ENCODE results near the gene TCF4. TPM values are rescaled to one million over a fixed set of nuclear protein-coding genes. Genes with fewer than 3 reads are reported as not detected.
A peak's percentile ranks its signal among the peaks of the same experiment; 100 is the strongest.

Gene TCF4
- total RNA-seq, 4 donors from 2014 or later, result 58.0 to 84.3 (median 68.1) TPM

DNA sequence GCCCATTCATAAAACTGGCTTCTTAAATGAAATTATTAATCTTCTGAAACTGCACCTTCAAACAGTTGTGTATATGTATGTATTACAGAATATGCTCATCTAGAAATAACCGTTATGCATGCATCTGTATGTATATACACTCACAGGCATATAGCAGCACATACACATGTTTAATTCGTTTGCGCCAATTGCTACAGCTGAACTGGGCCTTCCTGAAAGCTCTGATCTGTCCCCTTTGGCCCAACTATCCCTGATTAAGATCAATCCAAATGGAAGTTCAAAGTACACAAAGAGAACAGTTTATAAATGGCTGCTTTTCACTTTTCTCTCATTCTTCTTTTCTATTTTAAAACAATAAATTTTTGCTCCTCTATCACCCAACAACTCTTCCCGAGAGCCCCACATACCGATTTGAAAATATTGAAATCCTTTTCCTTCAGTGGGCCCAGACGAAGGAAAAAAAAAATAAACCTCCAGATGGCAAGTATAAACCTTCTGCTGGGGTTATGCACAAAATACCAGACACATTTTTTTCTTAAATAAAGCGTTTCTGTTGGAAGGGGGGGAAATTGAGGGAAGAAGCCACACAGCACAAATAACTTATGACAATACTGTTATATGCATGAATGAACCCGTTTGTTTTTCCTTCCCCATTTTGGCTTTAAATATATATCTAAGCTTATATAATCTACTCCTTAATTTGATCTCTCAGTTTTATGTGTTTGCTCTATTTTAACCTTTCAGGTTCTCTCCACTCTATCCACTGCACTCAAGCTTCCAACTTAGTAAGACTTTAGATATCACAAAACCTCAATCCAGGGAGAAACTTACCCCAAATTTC lies 267.3 kb downstream of the TCF4 start:
- DNase-seq (ENCODE audit: extremely low spot score), result no peak
- Histone ChIP-seq H3K27me3 (no peaks in the 10 kb centered on the region), H3K36me3 (no peaks in the 10 kb centered on the region), H3K27ac (replicated peaks in 1 of 4) (peak overlapping the region; percentile 88 to 94 (median 91)), H3K4me3 (peak overlapping the region; percentile 60 to 77 (median 65)), H3K9me3 (no peaks in the 10 kb centered on the region), H3K4me1 (peaks cover 27 to 56% (median 43%) of the 10 kb centered on the region in 4 donors)
- TF ChIP-seq EP300 (IDR thresholded peaks at IDR 0.05) (no peak), POLR2AphosphoS5 (IDR thresholded peaks at IDR 0.05) (no peak), POLR2A (IDR thresholded peaks at IDR 0.05; ENCODE audit: low read depth) (no peak)
- intact Hi-C loops (cut with DNase I), result loop anchor here (5.0 to 10.0 kb wide), 3 partner anchors 83 to 264 kb away; partner anchors contain the start of gene TCF4
- 18% methylated on average over 8 of the region's 8 CpGs for WGBS

DNA sequence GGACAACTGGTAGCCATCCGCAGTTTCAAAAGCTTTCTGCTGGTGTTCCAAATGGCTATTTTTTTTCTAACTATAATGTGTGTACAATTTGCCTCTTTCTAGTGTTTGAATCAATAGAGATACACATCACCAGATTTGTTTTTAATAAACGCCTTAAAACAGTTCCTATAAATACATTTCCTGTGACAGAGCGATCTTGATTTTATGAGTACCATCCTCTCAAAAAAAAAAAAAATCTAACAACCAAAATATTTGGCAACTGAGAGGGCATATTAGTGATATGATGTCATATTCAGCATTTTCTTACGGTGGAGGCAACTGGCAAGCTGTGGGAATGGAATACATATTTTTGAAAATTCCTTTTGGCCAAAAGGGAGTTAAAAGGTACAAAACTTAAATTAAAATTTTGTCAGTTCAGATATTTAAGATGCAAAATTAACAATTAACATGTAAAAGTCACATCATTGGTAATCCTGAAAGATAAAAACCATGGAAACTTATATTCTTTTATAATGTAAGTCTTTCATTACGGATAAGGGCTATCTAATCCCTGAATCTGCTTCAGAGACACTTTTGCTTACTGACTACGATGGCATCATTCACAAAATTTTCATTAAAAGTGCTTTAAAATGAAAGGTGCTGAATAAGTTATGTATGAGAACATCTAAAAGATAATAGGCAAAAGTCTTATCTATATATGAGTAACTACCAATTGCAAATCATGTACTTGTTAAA lies 268.4 kb downstream of the TCF4 start:
- no peak for DNase-seq (ENCODE audit: extremely low spot score)
- H3K27ac ChIP-seq (replicated peaks in 1 of 4), result peak overlapping the region; percentile 88 to 94 (median 91)
- WGBS, result 36% methylated on average over 6 of the region's 6 CpGs
- no peaks in the 10 kb centered on the region for H3K27me3 ChIP-seq
- TF ChIP-seq, protein P1, sequence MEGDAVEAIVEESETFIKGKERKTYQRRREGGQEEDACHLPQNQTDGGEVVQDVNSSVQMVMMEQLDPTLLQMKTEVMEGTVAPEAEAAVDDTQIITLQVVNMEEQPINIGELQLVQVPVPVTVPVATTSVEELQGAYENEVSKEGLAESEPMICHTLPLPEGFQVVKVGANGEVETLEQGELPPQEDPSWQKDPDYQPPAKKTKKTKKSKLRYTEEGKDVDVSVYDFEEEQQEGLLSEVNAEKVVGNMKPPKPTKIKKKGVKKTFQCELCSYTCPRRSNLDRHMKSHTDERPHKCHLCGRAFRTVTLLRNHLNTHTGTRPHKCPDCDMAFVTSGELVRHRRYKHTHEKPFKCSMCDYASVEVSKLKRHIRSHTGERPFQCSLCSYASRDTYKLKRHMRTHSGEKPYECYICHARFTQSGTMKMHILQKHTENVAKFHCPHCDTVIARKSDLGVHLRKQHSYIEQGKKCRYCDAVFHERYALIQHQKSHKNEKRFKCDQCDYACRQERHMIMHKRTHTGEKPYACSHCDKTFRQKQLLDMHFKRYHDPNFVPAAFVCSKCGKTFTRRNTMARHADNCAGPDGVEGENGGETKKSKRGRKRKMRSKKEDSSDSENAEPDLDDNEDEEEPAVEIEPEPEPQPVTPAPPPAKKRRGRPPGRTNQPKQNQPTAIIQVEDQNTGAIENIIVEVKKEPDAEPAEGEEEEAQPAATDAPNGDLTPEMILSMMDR (IDR thresholded peaks at IDR 0.05), result no peak
- TF ChIP-seq POLR2AphosphoS5 (IDR thresholded peaks at IDR 0.05), result peak in 1 of 2 donors; percentile 35
- H3K36me3 ChIP-seq, result no peaks in the 10 kb centered on the region
- intact Hi-C loops (cut with DNase I), result loop anchor here (5.0 to 10.0 kb wide), 3 partner anchors 82 to 265 kb away; partner anchors contain the start of gene TCF4
- peaks cover 34 to 57% (median 47%) of the 10 kb centered on the region in 4 donors for H3K4me1 ChIP-seq
- H3K9me3 ChIP-seq, result no peaks in the 10 kb centered on the region
- H3K4me3 ChIP-seq, result peak overlapping the region; percentile 60 to 77 (median 65)

DNA sequence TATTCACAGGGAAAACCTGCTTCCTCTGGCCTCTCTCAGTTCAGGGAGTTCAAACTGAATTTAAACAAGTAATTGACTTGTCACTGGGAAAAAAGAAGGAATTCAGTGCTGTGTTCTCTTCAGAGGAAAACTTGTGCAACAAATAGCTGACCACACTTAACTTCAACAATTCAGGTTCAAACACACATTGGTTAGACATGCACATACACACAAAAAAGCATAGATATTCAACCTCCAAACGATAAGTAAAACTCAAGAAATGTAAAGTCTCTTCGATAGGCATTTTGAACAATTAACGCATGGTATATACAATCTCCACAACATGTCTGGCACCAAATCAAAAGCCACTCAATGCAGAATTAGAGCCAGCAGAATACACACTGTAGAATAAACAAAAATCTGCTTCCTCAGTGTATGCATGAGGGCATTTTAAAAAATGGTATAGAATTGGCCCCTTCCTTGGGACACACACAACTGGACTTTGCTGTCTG lies 269.0 kb downstream of the TCF4 start:
- H3K27me3 ChIP-seq, result no peaks in the 10 kb centered on the region
- TF ChIP-seq POLR2A (IDR thresholded peaks at IDR 0.05; ENCODE audit: low read depth), result no peak
- peak overlapping the region; percentile 60 to 77 (median 65) for H3K4me3 ChIP-seq
- 43% methylated on average over 3 of the region's 3 CpGs for WGBS
- intact Hi-C loops (cut with DNase I), result no loop called here
- no peak for DNase-seq (ENCODE audit: extremely low spot score)
- peaks cover 29 to 63% (median 48%) of the 10 kb centered on the region in 4 donors for H3K4me1 ChIP-seq
- peak overlapping the region; percentile 88 to 94 (median 91) for H3K27ac ChIP-seq (replicated peaks in 1 of 4)
- no peaks in the 10 kb centered on the region for H3K9me3 ChIP-seq
- H3K36me3 ChIP-seq, result no peaks in the 10 kb centered on the region

DNA sequence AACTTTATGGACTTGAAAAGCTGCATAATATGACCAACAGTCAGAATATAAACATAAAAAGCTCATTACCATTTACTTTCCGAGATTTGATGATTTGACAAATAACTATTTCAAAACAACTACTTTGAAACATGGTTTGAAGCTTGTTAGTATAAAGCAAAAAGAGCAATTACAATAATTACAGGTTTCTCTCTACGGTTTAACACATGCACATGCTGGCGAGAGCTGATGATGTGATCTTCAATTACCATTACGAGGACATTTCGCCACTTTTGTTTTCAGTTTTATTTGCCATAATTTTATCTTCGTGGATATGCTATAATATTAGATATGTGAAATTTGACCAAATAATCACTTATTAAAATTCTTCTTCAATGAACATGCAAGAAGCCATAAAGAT lies 270.1 kb downstream of the TCF4 start:
- Histone ChIP-seq H3K9me3 (no peaks in the 10 kb centered on the region), H3K36me3 (no peaks in the 10 kb centered on the region), H3K27ac (replicated peaks in 1 of 4) (peak overlapping the region; percentile 88 to 94 (median 91)), H3K4me1 (peaks cover 23 to 58% (median 47%) of the 10 kb centered on the region in 4 donors), H3K27me3 (no peaks in the 10 kb centered on the region), H3K4me3 (peak overlapping the region in 3 of 4 donors; percentile 18 to 77 (median 60))
- no peak for TF ChIP-seq POLR2A (IDR thresholded peaks at IDR 0.05; ENCODE audit: low read depth)
- no peak for TF ChIP-seq EP300 (IDR thresholded peaks at IDR 0.05)
- TF ChIP-seq, protein P1 (IDR thresholded peaks at IDR 0.05), result no peak
- TF ChIP-seq POLR2AphosphoS5 (IDR thresholded peaks at IDR 0.05), result no peak
- DNase-seq (ENCODE audit: extremely low spot score), result no peak
- intact Hi-C loops (cut with DNase I), result no loop called here
- 81% methylated on average over 6 of the region's 6 CpGs for WGBS

DNA sequence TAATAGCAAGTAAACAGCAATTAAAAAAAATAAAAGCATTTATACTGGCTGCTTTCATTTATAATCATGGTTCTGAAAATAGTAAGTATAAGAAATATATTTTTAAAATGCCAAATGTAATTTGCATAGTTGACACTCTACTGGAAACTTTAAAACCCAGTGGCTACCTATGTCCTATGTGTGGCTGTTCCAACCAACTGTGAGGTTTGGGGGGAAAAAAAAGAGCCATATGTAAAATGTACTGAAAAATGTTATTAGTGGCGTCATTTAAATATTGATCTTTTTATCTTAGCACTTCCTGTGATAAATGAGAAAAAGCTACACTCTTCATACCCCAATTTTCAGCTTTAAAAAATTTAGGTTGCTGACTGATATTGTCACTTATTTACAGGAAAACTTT lies 270.7 kb downstream of the TCF4 start:
- H3K27ac ChIP-seq (replicated peaks in 1 of 4), result peak overlapping the region; percentile 88 to 94 (median 91)
- peaks cover 28 to 59% (median 48%) of the 10 kb centered on the region in 4 donors for H3K4me1 ChIP-seq
- WGBS, result 91% methylated on average over 1 of the region's 1 CpG

More for the DNA sequence above, 270.7 kb downstream of the TCF4 start:
- no peak for TF ChIP-seq POLR2AphosphoS5 (IDR thresholded peaks at IDR 0.05)
- TF ChIP-seq, protein P1 (IDR thresholded peaks at IDR 0.05), result no peak
- TF ChIP-seq EP300 (IDR thresholded peaks at IDR 0.05), result no peak
- no peak for TF ChIP-seq POLR2A (IDR thresholded peaks at IDR 0.05; ENCODE audit: low read depth)
- Histone ChIP-seq H3K9me3 (no peaks in the 10 kb centered on the region), H3K27me3 (no peaks in the 10 kb centered on the region), H3K36me3 (no peaks in the 10 kb centered on the region), H3K4me3 (no peak overlapping the region)
- intact Hi-C loops (cut with DNase I), result no loop called here
- no peak for DNase-seq (ENCODE audit: extremely low spot score)
